Activated naive CD4-positive, alpha-beta T cell treated with Interleukin-2 at 50 U/mL for 16 hours (primary cell): Measurements from ENCODE around the gene TTC3.
"Not testable (repeated sequence)": the region's sequence is repeated elsewhere in the genome, so short reads cannot be mapped to it uniquely, and the experiment has no call there.

Experiments used
- DNase-seq: peaks from one replicate; pipeline ENCODE4 v3.0.0-alpha.2; 2020

Gene TTC3

GRCh38 chr21:37095821-37096220 is 22.8 kb downstream of the TTC3 start:
- no peak for DNase-seq

GRCh38 chr21:37098751-37099150 is 25.7 kb downstream of the TTC3 start:
- no peak for DNase-seq

- DNase-seq = no peak
Measured at GRCh38 chr21:37100316-37100715, 27.3 kb downstream of the TTC3 start.

- no peak for DNase-seq
Measured at GRCh38 chr21:37101384-37101783, 28.3 kb downstream of the TTC3 start.

GRCh38 chr21:37102746-37103145 is 29.7 kb downstream of the TTC3 start:
- DNase-seq = not testable (repeated sequence)

GRCh38 chr21:37106998-37107397 is 33.9 kb downstream of the TTC3 start:
- no peak for DNase-seq

GRCh38 chr21:37111029-37111428 is 38.0 kb downstream of the TTC3 start:
- DNase-seq = not testable (repeated sequence)

GRCh38 chr21:37114301-37114700 is 41.2 kb downstream of the TTC3 start:
- DNase-seq = not testable (repeated sequence)

- DNase-seq = not testable (repeated sequence)
Measured at GRCh38 chr21:37116459-37116858, 43.4 kb downstream of the TTC3 start.

- no peak for DNase-seq
Measured at GRCh38 chr21:37117204-37117603, 44.1 kb downstream of the TTC3 start.

- DNase-seq = no peak
Measured at GRCh38 chr21:37118187-37118826, 45.3 kb downstream of the TTC3 start.

GRCh38 chr21:37119421-37120218 is 46.6 kb downstream of the TTC3 start:
- no peak for DNase-seq

GRCh38 chr21:37128076-37128475 is 55.0 kb downstream of the TTC3 start:
- no peak for DNase-seq

GRCh38 chr21:37130971-37131370 is 57.9 kb downstream of the TTC3 start:
- DNase-seq = no peak

GRCh38 chr21:37136261-37136660 is 63.2 kb downstream of the TTC3 start:
- no peak for DNase-seq

GRCh38 chr21:37136744-37137143 is 63.7 kb downstream of the TTC3 start:
- DNase-seq = no peak

- no peak for DNase-seq
Measured at GRCh38 chr21:37139154-37139553, 66.1 kb downstream of the TTC3 start.

GRCh38 chr21:37139902-37140301 is 66.8 kb downstream of the TTC3 start:
- DNase-seq = no peak

- DNase-seq = not testable (repeated sequence)
Measured at GRCh38 chr21:37143392-37143791, 70.3 kb downstream of the TTC3 start.

GRCh38 chr21:37145635-37146111 is 72.6 kb downstream of the TTC3 start:
- no peak for DNase-seq

GRCh38 chr21:37146320-37147235 is 73.5 kb downstream of the TTC3 start:
- DNase-seq = no peak

- DNase-seq = no peak
Measured at GRCh38 chr21:37149411-37149810, 76.4 kb downstream of the TTC3 start.
